ENCODE data around the gene DNAJB1. TPM values are rescaled to one million over a fixed set of nuclear protein-coding genes. Genes with fewer than 3 reads are reported as not detected.

The DNAJB1 gene
- total and polyA plus RNA-seq, 4 donors = 34.8 to 95.8 (median 51.2) TPM

DNA sequence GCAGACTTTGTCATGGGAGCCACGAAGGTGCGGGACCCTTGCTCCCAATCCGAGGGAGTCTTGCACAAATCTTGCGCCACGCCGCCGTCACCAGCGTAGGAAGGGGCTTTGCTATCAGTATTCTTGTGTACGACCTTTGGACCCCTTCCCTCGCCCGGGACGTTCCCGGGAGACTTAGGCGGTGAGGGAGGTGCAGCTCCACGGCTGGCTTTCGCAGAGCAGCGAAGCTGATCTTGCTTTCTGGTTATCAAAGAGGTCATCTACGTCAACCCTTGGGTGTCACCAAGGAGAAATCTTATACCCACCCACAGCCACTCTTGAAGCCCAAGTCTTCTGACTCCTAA, 11.8 kb upstream of the DNAJB1 start:
- H3K27ac ChIP-seq (ENCODE audit: low read depth in 1 of 2, low read length in 2 of 2) = peak overlapping the region in 1 of 2 donors; percentile 53
- no peaks in the 10 kb centered on the region for H3K36me3 ChIP-seq (ENCODE audit: control insufficient read depth in 1 of 2, insufficient read depth in 2 of 2, low read length in 1 of 2)
- H3K4me3 ChIP-seq (ENCODE audit: low read length in 2 of 2) = peak overlapping the region; percentile 65 to 68
- H3K27me3 ChIP-seq (ENCODE audit: control insufficient read depth in 1 of 2, insufficient read depth in 2 of 2, low read length in 1 of 2) = no peaks in the 10 kb centered on the region
- ATAC-seq (ENCODE audit: low FRiP score) (peak; percentile 16), DNase-seq (no peak)
- intact Hi-C loops (cut with DNase I) = no loop called here
- H3K4me1 ChIP-seq (ENCODE audit: control insufficient read depth in 1 of 2, insufficient read depth in 2 of 2, low read length in 2 of 2) = no peaks in the 10 kb centered on the region
- no peaks in the 10 kb centered on the region for H3K9me3 ChIP-seq (ENCODE audit: control insufficient read depth, low read length)
- WGBS, 2 donors = 0 to 1% methylated on average over 18 of the region's 18 CpGs

DNA sequence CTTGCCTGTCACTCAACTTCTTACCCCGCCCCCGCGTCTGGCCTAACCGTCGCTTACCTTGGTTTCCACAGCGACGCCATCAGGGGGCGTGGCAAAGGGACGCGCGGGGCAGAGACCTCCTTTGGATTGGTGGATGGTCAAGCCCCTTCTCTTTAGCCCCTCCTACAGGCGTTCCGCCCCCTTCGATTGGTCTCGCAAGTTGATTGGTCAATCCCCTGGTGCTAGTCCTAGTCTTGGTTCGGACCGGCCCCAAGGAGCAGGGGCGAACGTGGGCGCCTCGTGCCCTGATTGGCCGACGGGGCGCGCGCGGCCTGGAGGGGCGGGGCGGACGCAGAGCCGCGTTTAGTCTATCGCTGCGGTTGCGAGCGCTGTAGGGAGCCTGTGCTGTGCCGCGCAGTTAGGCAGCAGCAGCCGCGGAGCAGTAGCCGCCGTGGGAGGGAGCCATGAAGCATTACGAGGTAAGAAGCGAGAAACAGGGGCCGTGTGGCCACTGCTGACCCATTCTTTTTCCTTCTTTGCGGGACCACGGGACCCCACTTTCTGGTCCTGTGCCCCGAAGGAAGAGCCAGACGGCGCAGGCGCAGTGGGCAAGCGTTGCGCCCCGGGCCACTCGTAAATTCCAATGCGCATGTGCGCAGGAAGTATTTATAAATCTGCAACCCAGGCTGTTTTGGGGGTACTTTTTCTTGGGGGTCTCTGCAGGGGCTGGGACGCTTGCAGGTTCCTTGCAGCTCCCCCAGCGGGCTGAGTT, 11.2 kb upstream of the DNAJB1 start, which contains the start of gene TECR:
TECR (plus strand) TSS at position 341 of the 751 bp plus-strand sequence; CDS start at position 444, 103 bp downstream.
- no peaks in the 10 kb centered on the region for H3K4me1 ChIP-seq (ENCODE audit: control insufficient read depth in 1 of 2, insufficient read depth in 2 of 2, low read length in 2 of 2)
- no peaks in the 10 kb centered on the region for H3K36me3 ChIP-seq (ENCODE audit: control insufficient read depth in 1 of 2, insufficient read depth in 2 of 2, low read length in 1 of 2)
- H3K27me3 ChIP-seq (ENCODE audit: control insufficient read depth in 1 of 2, insufficient read depth in 2 of 2, low read length in 1 of 2) = no peaks in the 10 kb centered on the region
- peak within 1 kb of the TSS; percentile 65 to 68 for H3K4me3 ChIP-seq (ENCODE audit: low read length in 2 of 2)
- H3K27ac ChIP-seq (ENCODE audit: low read depth in 1 of 2, low read length in 2 of 2) = peak within 1 kb of the TSS in 1 of 2 donors; percentile 74
- 0 to 1% methylated on average over 57 to 59 of the region's 59 CpGs for WGBS, 2 donors
- intact Hi-C loops (cut with DNase I) = no loop called here
- peak; percentile 99 for ATAC-seq (ENCODE audit: low FRiP score)
- no peaks in the 10 kb centered on the region for H3K9me3 ChIP-seq (ENCODE audit: control insufficient read depth, low read length)
- DNase-seq = peak; percentile 100

DNA sequence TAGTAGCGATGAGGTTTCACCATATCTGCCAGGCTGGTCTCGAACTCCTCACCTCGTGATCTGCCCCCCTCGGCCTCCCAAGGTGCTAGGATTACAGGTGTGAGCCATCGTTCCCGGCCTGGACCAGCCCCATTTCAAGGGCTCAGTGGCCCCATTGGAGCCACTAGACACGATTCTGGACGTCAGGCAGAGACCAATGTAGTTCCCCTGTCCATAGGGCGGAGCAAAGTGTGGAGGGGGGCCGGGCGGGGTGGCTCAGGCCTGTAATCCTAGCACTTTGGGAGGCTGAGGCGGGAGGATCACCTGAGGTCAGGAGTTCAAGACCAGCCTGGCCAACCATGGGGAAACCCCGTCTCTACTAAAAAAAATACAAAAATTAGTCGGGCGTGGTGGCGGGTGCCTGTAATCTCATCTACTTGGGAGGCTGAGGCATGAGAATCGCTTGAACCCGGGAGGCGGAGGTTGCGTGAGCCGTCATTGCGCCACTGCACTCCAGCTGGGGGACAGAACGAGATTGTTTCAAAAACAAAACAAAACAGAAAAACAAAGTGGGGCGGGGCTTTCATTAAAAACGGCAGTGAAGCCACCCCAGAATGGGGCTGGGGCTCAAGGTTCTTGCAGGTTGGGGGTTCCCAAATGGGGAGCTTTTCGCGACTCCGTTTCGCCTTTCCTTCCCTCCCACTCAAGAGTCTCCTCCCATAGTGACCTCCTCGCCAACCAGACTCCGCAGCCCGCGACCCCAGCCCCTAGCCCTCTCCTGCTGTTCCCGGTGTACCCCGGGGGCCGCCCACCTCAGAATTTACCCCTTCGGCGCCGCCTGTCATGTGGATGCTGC, 10.4 kb upstream of the DNAJB1 start:
- Histone ChIP-seq H3K27ac (ENCODE audit: low read depth in 1 of 2, low read length in 2 of 2) (no peak overlapping the region), H3K36me3 (ENCODE audit: control insufficient read depth in 1 of 2, insufficient read depth in 2 of 2, low read length in 1 of 2) (no peaks in the 10 kb centered on the region), H3K27me3 (ENCODE audit: control insufficient read depth in 1 of 2, insufficient read depth in 2 of 2, low read length in 1 of 2) (no peaks in the 10 kb centered on the region), H3K4me3 (ENCODE audit: low read length in 2 of 2) (peak overlapping the region in 1 of 2 donors; percentile 20), H3K9me3 (ENCODE audit: control insufficient read depth, low read length) (no peaks in the 10 kb centered on the region), H3K4me1 (ENCODE audit: control insufficient read depth in 1 of 2, insufficient read depth in 2 of 2, low read length in 2 of 2) (no peaks in the 10 kb centered on the region)
- 39 to 40% methylated on average over 39 of the region's 39 CpGs for WGBS, 2 donors
- DNase-seq (peak in 1 of 2 donors; percentile 54), ATAC-seq (ENCODE audit: low FRiP score) (no peak)
- intact Hi-C loops (cut with DNase I) = no loop called here

DNA sequence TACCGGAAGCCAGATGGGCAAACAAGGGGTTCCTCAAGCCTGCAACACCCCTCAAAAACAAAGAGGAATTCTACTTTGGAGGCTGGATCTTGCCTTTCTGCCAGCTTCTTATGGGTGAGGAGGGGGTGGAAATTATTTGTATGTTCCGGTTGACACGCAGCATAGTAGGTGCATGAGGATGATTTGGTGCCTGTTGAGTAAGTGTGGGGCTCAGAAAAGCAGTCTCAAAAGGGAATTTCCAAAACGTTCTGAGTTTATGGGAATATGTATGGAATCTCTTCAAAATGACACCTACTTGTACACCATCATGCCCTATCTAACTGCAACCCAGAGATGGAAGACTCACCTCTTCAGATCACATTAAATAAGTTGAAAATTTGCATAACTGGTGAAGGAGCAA, 8.2 kb upstream of the DNAJB1 start:
- WGBS, 2 donors = 74 to 82% methylated on average over 4 of the region's 4 CpGs
- ATAC-seq (ENCODE audit: low FRiP score) = no peak
- intact Hi-C loops (cut with DNase I) = no loop called here

DNA sequence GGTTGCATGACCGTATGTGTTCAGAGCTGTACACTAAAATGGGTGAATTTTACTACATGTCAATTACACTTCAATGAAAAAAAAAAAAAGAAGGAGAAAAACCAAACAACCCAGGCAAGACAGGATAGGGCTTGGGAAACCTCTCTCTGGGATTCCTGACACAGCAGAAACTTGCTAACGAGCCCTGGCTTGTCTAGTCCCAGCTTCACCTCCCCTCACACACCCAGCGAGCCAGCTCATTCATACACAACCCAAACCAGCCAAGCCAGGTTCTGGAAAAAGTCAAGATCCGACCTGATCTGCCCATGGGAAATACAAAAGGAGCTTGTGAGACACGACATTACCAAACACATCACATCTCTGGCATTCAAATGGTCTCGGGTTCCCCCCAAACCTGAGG, 7.5 kb upstream of the DNAJB1 start:
- DNase-seq = no peak
- WGBS, 2 donors = 69 to 74% methylated on average over 6 of the region's 6 CpGs
- no peaks in the 10 kb centered on the region for H3K4me1 ChIP-seq (ENCODE audit: control insufficient read depth in 1 of 2, insufficient read depth in 2 of 2, low read length in 2 of 2)
- intact Hi-C loops (cut with DNase I) = no loop called here
- H3K27ac ChIP-seq (ENCODE audit: low read depth in 1 of 2, low read length in 2 of 2) = no peak overlapping the region
- H3K9me3 ChIP-seq (ENCODE audit: control insufficient read depth, low read length) = no peaks in the 10 kb centered on the region
- no peaks in the 10 kb centered on the region for H3K36me3 ChIP-seq (ENCODE audit: control insufficient read depth in 1 of 2, insufficient read depth in 2 of 2, low read length in 1 of 2)
- no peak for ATAC-seq (ENCODE audit: low FRiP score)
- no peak overlapping the region for H3K4me3 ChIP-seq (ENCODE audit: low read length in 2 of 2)
- no peaks in the 10 kb centered on the region for H3K27me3 ChIP-seq (ENCODE audit: control insufficient read depth in 1 of 2, insufficient read depth in 2 of 2, low read length in 1 of 2)

More for the DNA sequence above, 8.2 kb upstream of the DNAJB1 start:
- no peak for DNase-seq
- no peaks in the 10 kb centered on the region for H3K4me1 ChIP-seq (ENCODE audit: control insufficient read depth in 1 of 2, insufficient read depth in 2 of 2, low read length in 2 of 2)
- no peak overlapping the region for H3K4me3 ChIP-seq (ENCODE audit: low read length in 2 of 2)
- no peaks in the 10 kb centered on the region for H3K36me3 ChIP-seq (ENCODE audit: control insufficient read depth in 1 of 2, insufficient read depth in 2 of 2, low read length in 1 of 2)
- no peaks in the 10 kb centered on the region for H3K27me3 ChIP-seq (ENCODE audit: control insufficient read depth in 1 of 2, insufficient read depth in 2 of 2, low read length in 1 of 2)
- no peak overlapping the region for H3K27ac ChIP-seq (ENCODE audit: low read depth in 1 of 2, low read length in 2 of 2)
- H3K9me3 ChIP-seq (ENCODE audit: control insufficient read depth, low read length) = no peaks in the 10 kb centered on the region

DNA sequence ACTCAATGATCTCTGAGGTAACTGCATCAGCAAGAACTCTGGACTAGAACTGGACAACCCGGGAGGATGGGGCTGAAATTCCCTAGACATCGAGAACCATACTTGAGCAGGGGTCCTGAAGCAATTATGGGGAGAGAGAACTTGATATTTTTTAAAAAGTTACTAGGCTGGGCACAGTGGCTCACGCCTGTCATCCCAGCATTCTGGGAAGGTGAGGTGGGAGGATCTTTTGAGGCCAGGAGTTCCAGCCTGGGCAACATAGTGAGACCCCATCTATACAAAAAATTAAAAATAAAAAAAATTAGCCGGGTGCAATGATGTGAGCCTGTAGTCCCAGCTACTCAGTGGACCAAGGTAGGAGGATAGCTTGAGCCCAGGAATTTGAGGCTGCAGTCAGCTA, 2.3 kb upstream of the DNAJB1 start:
- WGBS, 2 donors = 94 to 95% methylated on average over 4 of the region's 4 CpGs
- Histone ChIP-seq H3K27ac (ENCODE audit: low read depth in 1 of 2, low read length in 2 of 2) (no peak overlapping the region), H3K4me3 (ENCODE audit: low read length in 2 of 2) (no peak overlapping the region), H3K36me3 (ENCODE audit: control insufficient read depth in 1 of 2, insufficient read depth in 2 of 2, low read length in 1 of 2) (no peaks in the 10 kb centered on the region), H3K27me3 (ENCODE audit: control insufficient read depth in 1 of 2, insufficient read depth in 2 of 2, low read length in 1 of 2) (no peaks in the 10 kb centered on the region), H3K9me3 (ENCODE audit: control insufficient read depth, low read length) (no peaks in the 10 kb centered on the region), H3K4me1 (ENCODE audit: control insufficient read depth in 1 of 2, insufficient read depth in 2 of 2, low read length in 2 of 2) (no peaks in the 10 kb centered on the region)
- DNase-seq = no peak
- intact Hi-C loops (cut with DNase I) = no loop called here
- ATAC-seq (ENCODE audit: low FRiP score) = no peak

DNA sequence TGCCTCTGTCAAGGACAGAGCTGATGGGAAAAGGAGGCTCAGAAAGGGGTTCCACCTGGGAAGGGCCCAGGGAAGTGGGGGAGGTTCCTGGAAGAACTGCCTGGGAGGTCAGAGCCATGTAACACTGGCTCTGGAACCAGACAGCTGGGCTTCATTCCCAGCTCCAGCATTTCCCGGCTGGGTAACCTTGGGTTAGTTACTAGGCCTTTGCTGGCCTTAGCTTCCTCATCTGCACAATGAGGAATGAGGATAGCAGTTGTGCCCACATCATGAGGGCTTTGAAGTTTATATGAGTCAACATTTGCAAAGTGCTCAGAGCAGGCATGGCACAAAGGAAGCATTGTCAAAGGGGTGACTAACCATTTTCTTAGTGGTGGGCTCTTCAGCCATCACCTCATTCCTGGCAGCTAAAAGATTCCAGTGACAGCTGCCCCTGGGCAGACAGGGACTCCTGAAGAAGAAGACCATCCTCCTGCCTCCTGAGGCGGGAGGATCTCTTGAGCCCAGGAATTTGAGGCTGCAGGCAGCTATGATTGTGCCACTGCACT, 1.7 kb upstream of the DNAJB1 start:
- H3K9me3 ChIP-seq (ENCODE audit: control insufficient read depth, low read length) = no peaks in the 10 kb centered on the region
- no peak for DNase-seq
- WGBS, 2 donors = 39 to 43% methylated on average over 2 of the region's 2 CpGs
- no peak overlapping the region for H3K27ac ChIP-seq (ENCODE audit: low read depth in 1 of 2, low read length in 2 of 2)
- ATAC-seq (ENCODE audit: low FRiP score) = no peak
- H3K27me3 ChIP-seq (ENCODE audit: control insufficient read depth in 1 of 2, insufficient read depth in 2 of 2, low read length in 1 of 2) = no peaks in the 10 kb centered on the region
- H3K36me3 ChIP-seq (ENCODE audit: control insufficient read depth in 1 of 2, insufficient read depth in 2 of 2, low read length in 1 of 2) = peaks cover 0 to 4% of the 10 kb centered on the region in 2 donors
- H3K4me1 ChIP-seq (ENCODE audit: control insufficient read depth in 1 of 2, insufficient read depth in 2 of 2, low read length in 2 of 2) = no peaks in the 10 kb centered on the region
- H3K4me3 ChIP-seq (ENCODE audit: low read length in 2 of 2) = no peak overlapping the region
- intact Hi-C loops (cut with DNase I) = no loop called here

DNA sequence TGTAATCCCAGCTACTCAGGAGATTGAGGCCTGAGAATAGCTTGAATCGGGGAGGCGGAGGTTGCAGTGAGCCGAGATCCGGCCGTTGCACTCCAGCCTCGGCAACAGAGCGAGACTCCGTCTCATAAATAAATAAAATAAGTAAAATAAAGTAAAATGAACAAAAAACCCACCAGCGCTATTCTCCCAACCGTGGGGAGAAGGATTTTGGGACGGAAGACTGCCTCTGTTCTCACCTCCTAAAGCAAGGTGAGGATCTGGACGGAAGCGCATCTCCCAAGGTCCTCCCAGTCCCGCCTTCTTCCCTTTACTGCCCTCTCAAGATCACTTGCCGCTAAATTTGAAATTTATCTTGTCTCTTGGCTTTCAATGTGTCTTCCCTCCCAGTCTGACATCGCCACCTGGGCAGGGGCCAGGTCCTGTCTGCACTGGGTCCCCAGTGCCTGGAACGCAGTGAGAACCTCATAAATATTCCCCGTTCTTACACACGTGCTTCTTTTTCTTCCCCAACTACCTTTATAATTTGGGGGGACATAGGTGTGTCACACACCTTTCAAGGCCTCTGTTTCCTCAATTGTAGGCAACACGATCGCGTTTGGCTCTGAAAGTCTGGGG, 1.2 kb upstream of the DNAJB1 start:
- Histone ChIP-seq H3K36me3 (ENCODE audit: control insufficient read depth in 1 of 2, insufficient read depth in 2 of 2, low read length in 1 of 2) (peaks cover 0 to 5% of the 10 kb centered on the region in 2 donors), H3K4me3 (ENCODE audit: low read length in 2 of 2) (no peak overlapping the region), H3K27me3 (ENCODE audit: control insufficient read depth in 1 of 2, insufficient read depth in 2 of 2, low read length in 1 of 2) (no peaks in the 10 kb centered on the region), H3K27ac (ENCODE audit: low read depth in 1 of 2, low read length in 2 of 2) (no peak overlapping the region), H3K9me3 (ENCODE audit: control insufficient read depth, low read length) (no peaks in the 10 kb centered on the region), H3K4me1 (ENCODE audit: control insufficient read depth in 1 of 2, insufficient read depth in 2 of 2, low read length in 2 of 2) (no peaks in the 10 kb centered on the region)
- DNase-seq (no peak), ATAC-seq (ENCODE audit: low FRiP score) (no peak)
- intact Hi-C loops (cut with DNase I) = no loop called here
- WGBS, 2 donors = 94 to 95% methylated on average over 22 of the region's 22 CpGs

Data from aorta (tissue), 5 donors.